Smooth muscle cell of the umbilical artery (primary cell): ENCODE results near the gene MSX1. TPM values are rescaled to one million over a fixed set of nuclear protein-coding genes. Genes with fewer than 3 reads are reported as not detected.

Experiments used
- total RNA-seq: library from RNA; depleted of rRNA; stranded (reverse); fragments of >200 nt; gene quantifications from 2 replicates; pipeline ENCODE4 v1.2.3, GENCODE V29; 2014

MSX1 gene
- total RNA-seq, result 5.3 and 9.0 TPM in 2 replicates

GRCh38 chr4:4859325-4859798 is at the start of gene MSX1:
Gene MSX1, plus strand, starts transcription at chr4:4859665. Its CDS starts 235 bp downstream, at chr4:4859900.

Other genes starting within 250 kb of the MSX1 start
- gene CYTL1, start 159.8 kb downstream of the MSX1 start, total RNA-seq, result 0.30 and 1.5 TPM in 2 replicates
- gene STK32B, start 191.8 kb downstream of the MSX1 start, total RNA-seq, result 0.59 and 1.6 TPM in 2 replicates